HG02884 (cell line): ENCODE data around the gene SLC4A3.
"Not testable (repeated sequence)": the region's sequence is repeated elsewhere in the genome, so short reads cannot be mapped to it uniquely, and the experiment has no call there.

Source experiments
- ATAC-seq: cut with Tn5 transposase; IDR thresholded peaks from one replicate; pipeline ENCODE4 v1.9.1; 2021; ENCODE audit warnings: mild to moderate bottlenecking, moderate library complexity; ENCODE audit not compliant: unreplicated experiment

SLC4A3 gene

GRCh38 chr2:219643788-219644398, 16.5 kb downstream of the SLC4A3 start:
- ATAC-seq = no peak

GRCh38 chr2:219644801-219645480, 17.5 kb downstream of the SLC4A3 start:
- ATAC-seq = no peak

GRCh38 chr2:219645631-219646527, 18.4 kb downstream of the SLC4A3 start:
- no peak for ATAC-seq

DNA sequence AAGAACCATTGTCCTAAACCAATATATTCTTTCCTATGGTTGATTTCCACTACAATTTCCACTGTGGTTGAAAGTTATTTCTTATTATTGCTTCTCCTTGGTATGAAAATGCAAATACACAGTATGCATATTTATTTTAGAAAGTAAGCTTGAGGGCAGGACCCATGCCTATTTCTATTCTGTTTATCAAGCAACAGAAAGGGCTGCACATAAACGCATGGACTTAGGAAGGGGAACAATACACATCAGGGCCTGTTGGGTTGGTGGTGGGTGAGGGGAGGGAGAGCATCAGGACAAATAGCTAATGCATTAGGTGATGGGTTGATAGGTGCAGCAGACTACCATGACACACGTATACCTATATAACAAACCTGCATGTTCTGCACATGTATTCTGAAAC, 20.7 kb downstream of the SLC4A3 start:
- ATAC-seq = no peak

DNA sequence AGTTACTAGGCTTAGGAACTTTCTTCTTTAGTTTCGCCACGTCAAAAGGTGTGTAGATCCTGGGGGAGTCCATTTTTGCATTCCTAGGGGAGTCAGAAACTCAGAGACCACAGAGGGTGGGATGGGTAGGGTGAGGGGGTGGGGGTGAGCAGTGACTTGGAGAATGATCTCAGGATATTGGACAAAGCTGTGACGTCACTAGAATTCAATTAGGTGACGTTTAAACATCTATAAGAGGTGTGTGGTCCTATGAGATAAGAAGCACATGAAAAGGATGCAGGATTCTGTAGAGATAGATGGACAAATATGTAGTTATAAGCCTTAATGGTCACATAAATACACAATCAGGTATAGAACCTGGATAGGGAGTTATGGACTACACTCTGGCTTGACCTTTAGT, 21.5 kb downstream of the SLC4A3 start:
- no peak for ATAC-seq

DNA sequence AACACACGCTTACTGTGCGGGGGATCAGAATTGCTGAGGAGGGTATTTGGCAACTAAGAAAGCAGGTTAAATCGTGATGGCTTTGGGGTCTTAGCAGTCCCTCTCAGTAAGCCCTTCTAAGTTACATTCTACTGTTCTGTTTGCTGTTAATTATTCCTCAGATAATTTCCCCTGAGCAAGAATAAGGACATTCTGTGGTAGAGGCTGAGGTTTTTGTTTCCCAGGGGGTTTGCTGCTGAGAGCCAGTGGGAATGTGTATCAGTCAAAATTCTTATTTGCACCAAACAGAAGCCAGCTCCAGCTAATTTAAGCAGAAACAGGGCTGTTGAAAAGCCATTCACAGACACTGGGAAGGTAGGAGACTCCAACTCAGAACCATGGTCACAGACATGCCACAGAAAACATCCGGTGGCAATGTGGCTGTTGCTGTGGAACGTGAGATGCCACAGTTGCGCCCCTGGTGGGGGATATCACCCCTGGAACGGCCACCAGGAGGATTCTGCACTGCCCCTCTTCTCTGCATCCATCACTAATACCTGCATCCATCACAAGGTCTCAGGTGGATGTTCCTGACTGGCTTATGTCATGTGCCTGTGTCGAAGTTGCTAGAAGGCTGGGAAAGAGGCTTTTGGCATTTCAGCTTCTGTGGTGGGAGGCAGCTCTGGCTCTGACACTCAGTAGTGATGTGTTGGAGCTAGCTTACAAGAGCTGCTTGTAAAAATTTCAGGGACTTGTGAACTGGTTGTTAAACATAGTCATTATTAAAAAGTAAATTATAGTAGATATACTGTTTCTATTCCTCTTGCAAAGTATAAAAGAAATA, 23.2 kb downstream of the SLC4A3 start:
- ATAC-seq = no peak

- not testable (repeated sequence) for ATAC-seq
Observed at GRCh38 chr2:219651656-219652055, 24.2 kb downstream of the SLC4A3 start.

GRCh38 chr2:219656526-219656925, 29.1 kb downstream of the SLC4A3 start:
- ATAC-seq = no peak

GRCh38 chr2:219658196-219658846, 30.9 kb downstream of the SLC4A3 start:
- no peak for ATAC-seq

DNA sequence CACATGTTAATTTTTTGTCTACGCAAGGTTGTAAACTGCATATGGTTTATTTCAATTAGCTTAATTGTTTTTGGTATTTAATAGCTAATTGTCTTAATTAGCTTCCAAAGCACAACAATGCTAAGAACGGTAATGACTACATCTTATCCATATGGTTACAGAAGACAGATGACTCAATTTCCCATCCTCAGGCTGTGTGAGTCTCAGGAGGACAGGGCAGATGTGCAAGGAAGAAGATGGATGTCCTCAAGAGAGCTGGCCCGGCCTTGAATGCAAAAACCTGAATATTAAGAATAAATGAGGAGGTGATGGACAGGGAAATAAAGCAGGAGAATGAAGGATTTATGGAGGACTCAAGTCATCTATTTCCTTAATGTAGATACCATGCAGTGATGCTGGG, 31.4 kb downstream of the SLC4A3 start:
- no peak for ATAC-seq

- ATAC-seq = peak; percentile 84
Observed at GRCh38 chr2:219661197-219661954, 33.9 kb downstream of the SLC4A3 start.

DNA sequence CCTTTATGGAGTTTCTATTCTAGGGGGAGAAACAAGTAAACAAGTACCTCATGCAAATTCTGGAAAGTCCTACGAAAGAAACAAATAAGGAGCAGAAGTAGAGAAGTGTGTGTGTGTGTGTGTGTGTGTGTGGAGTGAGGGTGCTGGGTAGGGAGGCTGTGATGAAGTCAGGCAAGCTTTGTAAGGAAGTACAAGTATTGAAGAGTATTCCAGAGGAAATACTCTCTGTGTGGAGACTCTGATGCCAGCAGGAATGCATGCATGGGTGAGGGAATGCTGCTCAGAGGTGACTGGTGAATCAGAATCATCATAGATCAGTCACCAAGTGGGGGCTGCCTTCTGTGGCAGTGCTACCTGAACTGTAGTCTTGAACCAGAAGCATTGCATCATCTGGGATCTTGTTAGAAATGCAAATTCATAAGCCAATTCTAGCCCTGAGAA, 34.5 kb downstream of the SLC4A3 start:
- no peak for ATAC-seq

DNA sequence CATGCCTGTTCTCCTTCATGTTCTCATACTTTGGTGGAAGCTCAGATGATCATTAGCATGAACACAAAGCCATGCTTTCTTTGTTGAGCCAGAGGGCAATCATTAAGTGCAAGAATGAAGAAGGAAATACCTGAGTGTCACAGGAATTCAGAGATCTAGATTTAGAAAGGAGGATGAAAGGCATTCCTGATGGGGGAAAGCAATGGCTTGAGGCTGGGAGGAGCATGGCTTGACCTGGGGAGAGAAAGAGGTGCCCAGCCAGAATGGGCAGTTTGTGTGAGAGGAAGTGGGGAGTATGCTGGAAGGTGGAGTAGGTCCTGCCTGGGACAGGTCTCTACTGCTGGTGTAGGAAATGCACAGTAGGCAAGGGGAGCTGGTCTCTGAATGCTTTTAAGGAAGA, 35.1 kb downstream of the SLC4A3 start:
- no peak for ATAC-seq

- ATAC-seq = no peak
Observed at GRCh38 chr2:219663116-219663762, 35.8 kb downstream of the SLC4A3 start.

DNA sequence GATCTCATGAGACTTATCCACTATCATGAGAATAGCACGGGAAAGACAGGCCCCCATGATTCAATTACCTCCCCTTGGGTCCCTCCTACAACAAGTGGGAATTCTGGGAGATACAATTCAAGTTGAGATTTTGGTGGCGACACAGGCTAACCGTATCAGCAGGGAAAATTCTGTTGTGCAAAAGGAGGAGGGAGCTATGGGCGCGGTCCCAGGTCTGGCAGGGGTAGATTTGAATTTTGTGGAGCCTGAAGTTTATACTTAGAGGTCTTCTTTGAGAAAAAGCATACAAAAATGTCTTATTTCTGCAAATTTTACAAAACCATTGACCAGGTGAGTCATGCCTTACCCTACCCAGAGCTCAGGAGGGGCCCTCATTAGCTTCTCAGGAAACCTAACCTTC, 36.6 kb downstream of the SLC4A3 start:
- no peak for ATAC-seq

DNA sequence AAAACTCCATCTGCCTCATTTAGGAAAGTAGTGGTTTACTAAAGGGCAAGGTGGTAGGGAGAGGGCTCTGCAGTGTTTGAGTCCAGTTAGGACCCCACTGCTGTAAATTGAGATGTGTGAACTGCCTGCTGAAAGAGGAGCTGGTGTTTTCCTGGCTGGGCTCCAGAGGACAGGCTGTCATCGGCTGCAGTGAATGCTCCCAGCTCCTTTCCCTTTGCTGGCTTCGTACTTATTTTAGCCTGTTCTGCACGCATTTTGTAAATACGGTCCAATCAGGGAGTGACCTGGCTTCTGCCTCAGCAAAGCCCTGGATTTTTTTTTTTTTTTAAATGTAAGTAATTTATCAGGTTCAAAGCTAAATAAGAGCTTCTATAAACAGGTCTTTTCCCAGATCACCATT, 37.5 kb downstream of the SLC4A3 start:
- no peak for ATAC-seq

DNA sequence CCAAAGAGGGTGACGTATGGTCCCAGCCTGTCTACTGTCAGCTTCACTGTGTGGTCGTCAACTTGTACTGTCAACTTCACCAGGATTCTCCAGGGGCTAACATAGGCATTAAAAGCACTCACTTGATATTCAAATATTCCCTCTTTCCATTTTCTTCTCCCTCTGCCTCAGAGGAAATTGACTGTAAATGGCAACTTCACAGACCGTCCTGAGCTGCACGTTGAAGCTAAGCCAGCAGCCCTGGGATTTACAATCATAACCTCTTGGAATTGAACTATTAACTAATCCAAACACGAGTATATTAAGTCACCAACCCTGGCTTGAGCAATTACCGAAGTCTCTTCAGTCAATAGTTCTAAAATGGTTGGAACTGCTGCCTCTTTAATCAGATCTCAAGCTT, 38.5 kb downstream of the SLC4A3 start:
- ATAC-seq = no peak

GRCh38 chr2:219668316-219668715, 40.9 kb downstream of the SLC4A3 start:
- ATAC-seq = no peak

- no peak for ATAC-seq
Observed at GRCh38 chr2:219670386-219670785, 43.0 kb downstream of the SLC4A3 start.
